CD4-positive, alpha-beta T cell (primary cell): Measurements from ENCODE around the gene MEF2B. TPM values are rescaled to one million over a fixed set of nuclear protein-coding genes. Genes with fewer than 3 reads are reported as not detected.

Experiments used
- ATAC-seq: fragments of 200-7000 bp; cut with Tn5 transposase; one replicate; pipeline ENCODE4 v1.10.0; 2022; ENCODE audit warnings: mild to moderate bottlenecking; ENCODE audit not compliant: poor library complexity
- CTCF ChIA-PET: fragments of 350-600 bp; sonication (Branson Sonifier 250); formaldehyde crosslinking; loops from one replicate; lab custom pipeline; 2021; ENCODE audit warnings: antibody characterized with exemption, inconsistent platforms; lab: Charles Lee
- POLR2A ChIA-PET: fragments of 350-600 bp; sonication (Branson Sonifier 250); formaldehyde crosslinking; loops from one replicate; lab custom pipeline; 2021; ENCODE audit warnings: antibody characterized with exemption, inconsistent platforms; lab: Charles Lee
- DNase-seq, 14 experiments: peaks; one replicate each; pipeline ENCODE4 v3.0.0-alpha.2; 2013 to 2020; ENCODE audit warnings: mixed read lengths in 2 of 14
- H3K27ac ChIP-seq, 2 donors: one replicate each; pipeline versions ENCODE4 v1.5.1 to v1.7.0; 2013; ENCODE audit warnings: low read length in 2 of 2, low read depth in 1 of 2, mild to moderate bottlenecking in 1 of 2
- H3K27me3 ChIP-seq, 2 experiments: 1 replicate in 1 of 2; 2 replicates in 1 of 2; pipeline versions ENCODE4 v1.6.1 to v1.7.0; 2013; ENCODE audit warnings: low read length in 2 of 2, control low read depth in 1 of 2, mild to moderate bottlenecking in 1 of 2, moderate library complexity in 1 of 2; ENCODE audit not compliant: insufficient read depth in 2 of 2, control insufficient read depth in 1 of 2
- H3K36me3 ChIP-seq: one replicate; pipeline ENCODE4 v1.6.1; 2013; ENCODE audit warnings: low read length, control low read depth; ENCODE audit not compliant: insufficient read depth
- H3K4me1 ChIP-seq: one replicate; pipeline ENCODE4 v1.6.1; 2013; ENCODE audit warnings: low read length, control low read depth; ENCODE audit not compliant: insufficient read depth
- H3K4me3 ChIP-seq: one replicate; pipeline ENCODE4 v1.5.1; 2013; ENCODE audit warnings: mild to moderate bottlenecking, low read length, moderate library complexity
- H3K9me3 ChIP-seq, 2 experiments: 1 replicate in 1 of 2; 2 replicates in 1 of 2; pipeline versions ENCODE4 v1.6.1 to v1.7.0; 2013; ENCODE audit warnings: low read length in 2 of 2, mild to moderate bottlenecking in 2 of 2, control low read depth in 1 of 2, moderate library complexity in 1 of 2; ENCODE audit not compliant: control insufficient read depth in 1 of 2, insufficient read depth in 1 of 2
- H3K27ac Mint-ChIP-seq: one replicate; pipeline ENCODE4 v1.8.0; 2020; ENCODE audit warnings: mixed read lengths
- H3K27me3 Mint-ChIP-seq: one replicate; pipeline ENCODE4 v1.8.0; 2021; ENCODE audit warnings: mixed read lengths
- H3K36me3 Mint-ChIP-seq: one replicate; pipeline ENCODE4 v1.8.0; 2021; ENCODE audit warnings: low read depth, mixed read lengths
- H3K4me1 Mint-ChIP-seq: one replicate; pipeline ENCODE4 v1.8.0; 2021; ENCODE audit warnings: low read depth, mixed read lengths
- H3K4me3 Mint-ChIP-seq: one replicate; pipeline ENCODE4 v1.8.0; 2020; ENCODE audit warnings: mild to moderate bottlenecking, mixed read lengths
- H3K9me3 Mint-ChIP-seq: one replicate; pipeline ENCODE4 v1.8.0; 2020; ENCODE audit warnings: mixed read lengths
- CTCF ChIP-seq: fragments of 200-600 bp; IDR thresholded peaks from one replicate; pipeline ENCODE4 v1.8.0; 2022; ENCODE audit warnings: antibody characterized with exemption, mild to moderate bottlenecking
- intact Hi-C, 2 experiments: fragments of 100-400 bp; cut with DNase I in 1 of 2; cut with micrococcal nuclease in 1 of 2; formaldehyde crosslinking; loops; one replicate each; pipeline versions ENCODE4 v1.15.1 to v1.9.0; 2023 to 2025; cut with DNase I, micrococcal nuclease
- total RNA-seq, 174 experiments: library from RNA in 2 of 174; stranded (reverse) in 2 of 174; gene quantifications; one replicate each; pipeline ENCODE4 v1.2.3 and lab custom pipeline; 2021 to 2026

The MEF2B gene
- total RNA-seq, 2 experiments from 2014 or later = 1.9 to 3.0 TPM

- Histone ChIP-seq H3K4me3 (no peak overlapping the region), H3K4me1 (peaks cover 27% of the 10 kb centered on the region), H3K36me3 (peaks cover 9% of the 10 kb centered on the region), H3K9me3 (no peaks in the 10 kb centered on the region), H3K27me3 (no peaks in the 10 kb centered on the region), H3K27ac (no peak overlapping the region)
- intact Hi-C loops = loop anchor here in 1 of 2 experiments (5.0 kb wide), 1 partner anchor 175 kb away; no protein-coding TSS in a partner anchor
- no peak overlapping the region for H3K4me3 Mint-ChIP-seq
- H3K4me1 Mint-ChIP-seq = peaks cover 21% of the 10 kb centered on the region
- H3K9me3 Mint-ChIP-seq = no peaks in the 10 kb centered on the region
- ATAC-seq (no peak), DNase-seq (no peak)
- peaks cover 1% of the 10 kb centered on the region for H3K36me3 Mint-ChIP-seq
- TF ChIP-seq CTCF = no peak
- ChIA-PET POLR2A (no interaction called here), CTCF (no interaction called here)
- no peak overlapping the region for H3K27ac Mint-ChIP-seq
- no peaks in the 10 kb centered on the region for H3K27me3 Mint-ChIP-seq
These were observed 27.7 kb downstream of the MEF2B start for GRCh38 chr19:19142347-19142746.

- CTCF ChIA-PET = interaction anchor here (1.4 kb wide), 1 partner anchor 85 kb away, joined by 3 read pairs; no protein-coding TSS in a partner anchor
- TF ChIP-seq CTCF = no peak
- intact Hi-C loops = loop anchor here in 1 of 2 experiments (5.0 kb wide), 1 partner anchor 177 kb away; no protein-coding TSS in a partner anchor
These were observed 29.6 kb downstream of the MEF2B start for GRCh38 chr19:19140476-19140875.

GRCh38 chr19:19139876-19140229 lies 30.2 kb downstream of the MEF2B start:
- H3K4me3 ChIP-seq = no peak overlapping the region
- Mint-ChIP-seq H3K27me3 (no peaks in the 10 kb centered on the region), H3K36me3 (no peaks in the 10 kb centered on the region), H3K4me3 (no peak overlapping the region), H3K27ac (no peak overlapping the region), H3K9me3 (no peaks in the 10 kb centered on the region), H3K4me1 (peaks cover 28% of the 10 kb centered on the region)
- no peaks in the 10 kb centered on the region for H3K36me3 ChIP-seq
- H3K4me1 ChIP-seq = peaks cover 27% of the 10 kb centered on the region
- peak; percentile 34 for TF ChIP-seq CTCF
- no peaks in the 10 kb centered on the region for H3K9me3 ChIP-seq
- ChIA-PET CTCF (interaction anchor here (1.4 kb wide), 1 partner anchor 85 kb away, joined by 3 read pairs; no protein-coding TSS in a partner anchor), POLR2A (no interaction called here)
- H3K27me3 ChIP-seq = no peaks in the 10 kb centered on the region
- DNase-seq (no peak), ATAC-seq (no peak)
- H3K27ac ChIP-seq = no peak overlapping the region
- intact Hi-C loops = loop anchor here (1.0 to 5.0 kb wide), 6 partner anchors 52 to 503 kb away; partner anchors contain the start of genes ARMC6 (in 1 of the 2), BORCS8 (in 1 of the 2), KLHL26 (in 1 of the 2) and RFXANK (in 1 of the 2)

More at GRCh38 chr19:19140476-19140875, 29.6 kb downstream of the MEF2B start:
- Mint-ChIP-seq H3K27me3 (no peaks in the 10 kb centered on the region), H3K36me3 (no peaks in the 10 kb centered on the region), H3K9me3 (no peaks in the 10 kb centered on the region), H3K27ac (no peak overlapping the region), H3K4me1 (peaks cover 28% of the 10 kb centered on the region), H3K4me3 (no peak overlapping the region)
- Histone ChIP-seq H3K4me3 (no peak overlapping the region), H3K27ac (no peak overlapping the region), H3K9me3 (no peaks in the 10 kb centered on the region), H3K36me3 (no peaks in the 10 kb centered on the region), H3K4me1 (peaks cover 25% of the 10 kb centered on the region), H3K27me3 (no peaks in the 10 kb centered on the region)
- no peak for DNase-seq
- ATAC-seq = no peak
- POLR2A ChIA-PET = interaction anchor here (0.8 kb wide), 1 partner anchor 29 kb away, joined by 3 read pairs; the partner anchor contains the start of gene MEF2B
